ENCODE results near the gene CALML5.

The CALML5 gene

GRCh38 chr10:5500910-5501309 is 1.5 kb upstream of the CALML5 start:
- DNase-seq (ENCODE audit: low spot score), result no peak

- DNase-seq (ENCODE audit: low spot score), result no peak
Observed at GRCh38 chr10:5500162-5500670, 846 bp upstream of the CALML5 start.

- DNase-seq (ENCODE audit: low spot score), result no peak
Observed at GRCh38 chr10:5498791-5499492, 428 bp downstream of the CALML5 start.

GRCh38 chr10:5497948-5498730 is 1.2 kb downstream of the CALML5 start:
- no peak for DNase-seq (ENCODE audit: low spot score)

- DNase-seq (ENCODE audit: low spot score), result no peak
Observed at GRCh38 chr10:5497289-5497688, 2.1 kb downstream of the CALML5 start.

- no peak for DNase-seq (ENCODE audit: low spot score)
Observed at GRCh38 chr10:5496261-5497250, 2.8 kb downstream of the CALML5 start.

- DNase-seq (ENCODE audit: low spot score), result no peak
Observed at GRCh38 chr10:5494611-5495010, 4.8 kb downstream of the CALML5 start.

GRCh38 chr10:5493691-5494090 is 5.7 kb downstream of the CALML5 start:
- DNase-seq (ENCODE audit: low spot score), result no peak

GRCh38 chr10:5492929-5493576 is 6.3 kb downstream of the CALML5 start:
- no peak for DNase-seq (ENCODE audit: low spot score)

- DNase-seq (ENCODE audit: low spot score), result no peak
Observed at GRCh38 chr10:5492322-5492855, 7.0 kb downstream of the CALML5 start.

- no peak for DNase-seq (ENCODE audit: low spot score)
Observed at GRCh38 chr10:5491477-5491876, 7.9 kb downstream of the CALML5 start.

GRCh38 chr10:5490698-5491464 is 8.5 kb downstream of the CALML5 start:
- DNase-seq (ENCODE audit: low spot score), result no peak

- no peak for DNase-seq (ENCODE audit: low spot score)
Observed at GRCh38 chr10:5490032-5490431, 9.3 kb downstream of the CALML5 start.

GRCh38 chr10:5488272-5489161 is 10.9 kb downstream of the CALML5 start:
- DNase-seq (ENCODE audit: low spot score), result no peak

- DNase-seq (ENCODE audit: low spot score), result no peak
Observed at GRCh38 chr10:5486853-5487235, 12.5 kb downstream of the CALML5 start.

GRCh38 chr10:5485948-5486852 is 13.2 kb downstream of the CALML5 start:
- no peak for DNase-seq (ENCODE audit: low spot score)

- DNase-seq (ENCODE audit: low spot score), result no peak
Observed at GRCh38 chr10:5485290-5485689, 14.1 kb downstream of the CALML5 start.

GRCh38 chr10:5484205-5484604 is 15.2 kb downstream of the CALML5 start:
- no peak for DNase-seq (ENCODE audit: low spot score)
